Measurements from ENCODE around the gene TMEM14A. TPM values are rescaled to one million over a fixed set of nuclear protein-coding genes. Genes with fewer than 3 reads are reported as not detected.
"Not testable (repeated sequence)": the region's sequence is repeated elsewhere in the genome, so short reads cannot be mapped to it uniquely, and the experiment has no call there.

The TMEM14A gene
- polyA plus RNA-seq, 1 experiment: 55.6 TPM

- Histone ChIP-seq H3K4me3 (ENCODE audit: low read depth, low read length) (no peak overlapping the region), H3K27me3 (ENCODE audit: control insufficient read depth, insufficient read depth, low read length) (no peaks in the 10 kb centered on the region), H3K9me3 (ENCODE audit: control insufficient read depth, insufficient read depth, low read length) (no peaks in the 10 kb centered on the region), H3K27ac (ENCODE audit: low read depth, low read length) (no peak overlapping the region)
- POLR2A ChIA-PET: no interaction called here
- DNase-seq (ENCODE audit: low read depth, low spot score): no peak
- CTCF ChIA-PET: interaction anchor here (0.6 kb wide), 1 partner anchor 298 kb away, joined by 3 read pairs; no protein-coding TSS in a partner anchor
- no peak for TF ChIP-seq CTCF (IDR thresholded peaks at IDR 0.05; ENCODE audit: low read depth, low read length)
Observed at GRCh38 chr6:52706001-52706400, 35.1 kb downstream of the TMEM14A start.

DNA sequence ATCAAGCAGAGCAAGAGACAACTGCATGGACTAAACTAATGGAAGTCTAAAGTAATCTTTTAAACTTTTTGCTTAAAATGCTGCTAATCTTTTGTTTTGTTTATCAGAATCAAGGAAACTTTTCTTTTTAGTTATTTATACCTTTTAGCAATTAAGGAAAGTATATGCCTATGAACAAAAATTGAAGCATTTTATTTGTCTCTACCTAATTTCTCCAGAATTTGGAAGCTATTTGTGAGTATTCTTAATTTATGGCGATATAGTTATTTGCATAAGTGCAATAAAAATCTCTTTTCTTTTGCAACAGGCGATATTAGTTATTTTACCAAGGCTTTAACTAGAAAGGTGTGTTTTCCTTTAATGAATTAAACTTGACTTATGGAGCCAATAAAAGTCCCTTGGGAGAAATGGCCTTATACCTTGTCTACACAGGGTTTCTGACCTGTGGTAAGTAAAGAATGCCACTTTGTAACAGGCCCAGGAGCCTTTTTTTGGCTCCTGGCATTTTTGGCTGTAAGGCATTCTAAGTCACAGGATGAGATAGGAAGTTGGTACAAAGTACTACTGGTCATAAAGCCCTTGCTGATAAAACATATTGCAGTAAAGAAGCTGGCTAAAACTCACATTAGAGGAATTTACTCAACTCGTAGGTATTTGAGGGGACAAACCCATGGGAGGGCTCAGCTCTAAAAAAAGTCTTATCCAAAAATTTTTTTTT is 37.2 kb downstream of the TMEM14A start:
- no peaks in the 10 kb centered on the region for H3K9me3 ChIP-seq (ENCODE audit: control insufficient read depth, insufficient read depth, low read length)
- TF ChIP-seq CTCF (IDR thresholded peaks at IDR 0.05; ENCODE audit: low read depth, low read length): no peak
- no peak overlapping the region for H3K27ac ChIP-seq (ENCODE audit: low read depth, low read length)
- ChIA-PET POLR2A (no interaction called here), CTCF (interaction anchor here (1.1 kb wide), 1 partner anchor 16 kb away, joined by 3 read pairs; no protein-coding TSS in a partner anchor)
- DNase-seq (ENCODE audit: low read depth, low spot score): no peak
- H3K4me3 ChIP-seq (ENCODE audit: low read depth, low read length): no peak overlapping the region
- no peaks in the 10 kb centered on the region for H3K27me3 ChIP-seq (ENCODE audit: control insufficient read depth, insufficient read depth, low read length)

GRCh38 chr6:52712136-52712535 is 41.2 kb downstream of the TMEM14A start:
- no peak overlapping the region for H3K27ac ChIP-seq (ENCODE audit: low read depth, low read length)
- ChIA-PET CTCF (no interaction called here), POLR2A (no interaction called here)
- H3K27me3 ChIP-seq (ENCODE audit: control insufficient read depth, insufficient read depth, low read length): no peaks in the 10 kb centered on the region
- TF ChIP-seq CTCF (IDR thresholded peaks at IDR 0.05; ENCODE audit: low read depth, low read length): no peak
- H3K9me3 ChIP-seq (ENCODE audit: control insufficient read depth, insufficient read depth, low read length): no peaks in the 10 kb centered on the region
- no peak for DNase-seq (ENCODE audit: low read depth, low spot score)
- H3K4me3 ChIP-seq (ENCODE audit: low read depth, low read length): no peak overlapping the region

DNA sequence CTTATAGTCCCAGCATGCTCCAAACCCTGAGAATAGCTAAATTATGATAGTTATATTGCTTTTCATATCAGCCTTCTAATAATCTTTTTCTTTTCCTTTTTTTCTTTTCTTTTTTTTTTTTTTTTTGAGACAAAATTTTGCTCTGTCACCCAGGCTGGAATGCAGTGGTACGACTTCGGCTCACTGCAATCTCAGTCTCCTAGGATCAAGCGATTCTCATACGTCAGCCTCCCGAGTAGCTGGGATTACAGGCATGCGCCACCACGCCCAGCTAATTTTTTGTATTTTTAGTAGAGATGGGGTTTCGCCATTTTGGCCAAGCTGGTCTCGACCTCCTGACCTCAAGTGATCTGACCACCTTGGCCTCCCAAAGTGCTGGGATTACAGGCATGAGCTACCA is 43.8 kb downstream of the TMEM14A start:
- POLR2A ChIA-PET; H3K4me3 ChIP-seq (ENCODE audit: low read depth, low read length); H3K27me3 ChIP-seq (ENCODE audit: control insufficient read depth, insufficient read depth, low read length); DNase-seq (ENCODE audit: low read depth, low spot score); H3K27ac ChIP-seq (ENCODE audit: low read depth, low read length); H3K9me3 ChIP-seq (ENCODE audit: control insufficient read depth, insufficient read depth, low read length): not testable (repeated sequence)
- CTCF ChIA-PET: interaction anchor here (0.9 kb wide), 1 partner anchor 10 kb away, joined by 5 read pairs; no protein-coding TSS in a partner anchor

GRCh38 chr6:52718550-52718949 is 47.6 kb downstream of the TMEM14A start:
- ChIA-PET CTCF (interaction anchor here (2.0 kb wide), 1 partner anchor 455 kb away, joined by 4 read pairs; no protein-coding TSS in a partner anchor), POLR2A (interaction anchor here (0.7 kb wide), 1 partner anchor 67 kb away, joined by 3 read pairs; no protein-coding TSS in a partner anchor)
- Histone ChIP-seq H3K4me3 (ENCODE audit: low read depth, low read length) (no peak overlapping the region), H3K27me3 (ENCODE audit: control insufficient read depth, insufficient read depth, low read length) (peaks cover 3% of the 10 kb centered on the region), H3K9me3 (ENCODE audit: control insufficient read depth, insufficient read depth, low read length) (no peaks in the 10 kb centered on the region), H3K27ac (ENCODE audit: low read depth, low read length) (no peak overlapping the region)
- no peak for TF ChIP-seq CTCF (IDR thresholded peaks at IDR 0.05; ENCODE audit: low read depth, low read length)
- DNase-seq (ENCODE audit: low read depth, low spot score): no peak
